Adrenal gland (tissue), 12 donors: Measurements from ENCODE around the gene ARHGAP40. TPM values are rescaled to one million over a fixed set of nuclear protein-coding genes. Genes with fewer than 3 reads are reported as not detected.

ENCODE experiments used
- DNase-seq, 7 donors: peaks; one replicate each; pipeline ENCODE4 v3.0.0-alpha.2; 2019 to 2020
- H3K27ac ChIP-seq, 5 donors: fragments of 200-600 bp; sonication (generic) in 4 of 5; 1 replicate in 3 of 5; 2 replicates in 2 of 5; pipeline versions ENCODE4 v1.5.1 to v1.8.0; 2016 to 2020; ENCODE audit warnings: mild to moderate bottlenecking in 1 of 5
- H3K27me3 ChIP-seq: fragments of 200-600 bp; 2 replicates; pipeline ENCODE4 v1.8.0; 2021
- H3K36me3 ChIP-seq, 2 donors: fragments of 200-600 bp; replicated peaks in 1 of 2; 1 replicate in 1 of 2; 2 replicates in 1 of 2; pipeline versions ENCODE4 v1.5.1 to v1.8.0; 2018 to 2022
- H3K4me1 ChIP-seq, 2 donors: fragments of 200-600 bp; replicated peaks in 1 of 2; 1 replicate in 1 of 2; 2 replicates in 1 of 2; pipeline versions ENCODE4 v1.5.1 to v1.8.0; 2018 to 2021
- H3K4me3 ChIP-seq, 4 donors: fragments of 200-600 bp; sonication (generic) in 3 of 4; one replicate each; pipeline ENCODE4 v1.5.1; 2016 to 2018
- H3K9me3 ChIP-seq, 3 donors: fragments of 200-600 bp; sonication (generic) in 1 of 3; replicated peaks in 1 of 3; 1 replicate in 2 of 3; 2 replicates in 1 of 3; pipeline versions ENCODE4 v1.5.1 to v1.8.0; 2016 to 2021
- POLR2A ChIP-seq, 2 donors: fragments of 450-650 bp; IDR thresholded peaks; one replicate each; pipeline ENCODE4 v1.6.1; 2017; ENCODE audit warnings: antibody characterized with exemption in 2 of 2, mild to moderate bottlenecking in 2 of 2, moderate library complexity in 1 of 2
- WGBS, 4 donors: extraction: QIAGEN DNeasy Blood & Tissue Kit in 2 of 4; methylation state at CpG; one replicate each; pipeline versions ENCODE4 v1.1.5 to v1.1.7; 2013 to 2017; 5-methylcytosine and 5-hydroxymethylcytosine counted together
- intact Hi-C, 2 donors: fragments of 100-400 bp; cut with DNase I; formaldehyde crosslinking; loops; one replicate each; pipeline versions ENCODE4 v1.14.1 to v1.15.0; 2022 to 2023
- polyA plus RNA-seq, 3 donors: library from polyadenylated mRNA; stranded (reverse); fragments of 200-250 nt in 2 of 3; fragments of 350-450 nt in 1 of 3; fragmentation: Illumina TruSeq in 1 of 3; extraction: RNeasy Lipid Tissue Mini Kit (QIAGEN cat#74804) in 1 of 3; gene quantifications; one replicate each; pipeline ENCODE4 v1.2.3, GENCODE V29; 2013 to 2014
- total RNA-seq, 9 donors: library from RNA; depleted of rRNA in 4 of 9; stranded (reverse); fragments of >200 nt in 4 of 9; fragments of 120-200 nt in 1 of 9; fragmentation: NEBNext Ultra II Directional in 1 of 9; extraction: Animal tissue kit (Norgen Biotek cat#: 25700) in 1 of 9; gene quantifications; one replicate each; pipeline versions ENCODE4 v1.1.0 to v1.2.4, GENCODE V29; 2013 to 2023
- TF ChIP-seq, protein P1 (sequence below), 6 experiments: fragments of 450-650 bp in 4 of 6; fragments of 200-600 bp in 2 of 6; sonication (generic) in 1 of 6; IDR thresholded peaks; 1 replicate in 5 of 6; 2 replicates in 1 of 6; pipeline versions ENCODE4 v1.5.1 to v1.8.0; 2016 to 2021; ENCODE audit warnings: antibody characterized with exemption in 6 of 6, mild to moderate bottlenecking in 2 of 6, moderate library complexity in 1 of 6
- donor health status: healthy with polysubstance abuse.
- donor health status: Bipolar disorder and iron deficiency.
- donor health status: DM: yes; HTN: yes; CAD: no.
- donor health status: DM: no; HTN: no; CAD: no.
- donor health status: DM: no; HTN: no; CAD: no.
- donor health status: DM: yes; HTN: yes; CAD: no.

ARHGAP40 gene
- total and polyA plus RNA-seq, 12 donors = 0.08 TPM; not detected in 11

DNA sequence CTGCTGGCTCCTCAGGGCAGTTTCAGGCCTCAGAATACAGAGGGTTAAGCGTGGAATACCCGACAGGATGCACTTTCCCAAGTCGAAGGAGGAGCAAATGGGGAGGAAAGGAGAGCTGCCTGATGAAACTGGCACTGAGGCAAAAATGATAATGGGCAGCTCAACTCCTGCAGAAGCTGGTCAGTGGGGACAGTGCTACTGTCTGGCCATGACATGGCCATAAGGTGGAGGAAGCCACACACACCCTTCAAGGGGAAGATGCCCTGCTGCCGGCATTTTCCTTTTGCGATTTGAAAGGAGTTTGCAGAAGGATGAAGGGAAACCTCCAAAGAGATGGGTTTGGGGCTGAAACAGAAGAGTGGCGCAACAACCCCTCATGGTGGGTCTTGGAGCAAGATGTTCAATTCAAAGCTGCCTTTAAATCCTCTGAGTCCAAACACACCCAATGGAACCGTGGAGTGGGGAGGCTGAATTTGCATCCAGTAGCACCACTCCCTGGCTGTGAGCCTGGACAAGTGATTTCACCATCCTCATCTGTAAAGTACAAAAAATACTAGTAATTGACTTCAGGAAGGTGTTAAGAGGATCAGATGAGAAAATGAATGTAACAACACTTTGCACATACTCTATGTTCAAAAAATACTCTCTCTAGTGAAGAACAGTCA is 17.4 kb upstream of the ARHGAP40 start:
- no peak for TF ChIP-seq POLR2A (IDR thresholded peaks at IDR 0.05)
- TF ChIP-seq, protein P1, sequence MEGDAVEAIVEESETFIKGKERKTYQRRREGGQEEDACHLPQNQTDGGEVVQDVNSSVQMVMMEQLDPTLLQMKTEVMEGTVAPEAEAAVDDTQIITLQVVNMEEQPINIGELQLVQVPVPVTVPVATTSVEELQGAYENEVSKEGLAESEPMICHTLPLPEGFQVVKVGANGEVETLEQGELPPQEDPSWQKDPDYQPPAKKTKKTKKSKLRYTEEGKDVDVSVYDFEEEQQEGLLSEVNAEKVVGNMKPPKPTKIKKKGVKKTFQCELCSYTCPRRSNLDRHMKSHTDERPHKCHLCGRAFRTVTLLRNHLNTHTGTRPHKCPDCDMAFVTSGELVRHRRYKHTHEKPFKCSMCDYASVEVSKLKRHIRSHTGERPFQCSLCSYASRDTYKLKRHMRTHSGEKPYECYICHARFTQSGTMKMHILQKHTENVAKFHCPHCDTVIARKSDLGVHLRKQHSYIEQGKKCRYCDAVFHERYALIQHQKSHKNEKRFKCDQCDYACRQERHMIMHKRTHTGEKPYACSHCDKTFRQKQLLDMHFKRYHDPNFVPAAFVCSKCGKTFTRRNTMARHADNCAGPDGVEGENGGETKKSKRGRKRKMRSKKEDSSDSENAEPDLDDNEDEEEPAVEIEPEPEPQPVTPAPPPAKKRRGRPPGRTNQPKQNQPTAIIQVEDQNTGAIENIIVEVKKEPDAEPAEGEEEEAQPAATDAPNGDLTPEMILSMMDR (IDR thresholded peaks at IDR 0.05) = no peak
- Histone ChIP-seq H3K27ac (no peak overlapping the region), H3K36me3 (no peaks in the 10 kb centered on the region), H3K4me1 (no peaks in the 10 kb centered on the region), H3K4me3 (no peak overlapping the region), H3K9me3 (no peaks in the 10 kb centered on the region), H3K27me3 (no peaks in the 10 kb centered on the region)
- intact Hi-C loops = no loop called here
- DNase-seq = no peak
- WGBS, 4 donors = 40 to 57% (median 55%) methylated on average over 7 of the region's 7 CpGs

DNA sequence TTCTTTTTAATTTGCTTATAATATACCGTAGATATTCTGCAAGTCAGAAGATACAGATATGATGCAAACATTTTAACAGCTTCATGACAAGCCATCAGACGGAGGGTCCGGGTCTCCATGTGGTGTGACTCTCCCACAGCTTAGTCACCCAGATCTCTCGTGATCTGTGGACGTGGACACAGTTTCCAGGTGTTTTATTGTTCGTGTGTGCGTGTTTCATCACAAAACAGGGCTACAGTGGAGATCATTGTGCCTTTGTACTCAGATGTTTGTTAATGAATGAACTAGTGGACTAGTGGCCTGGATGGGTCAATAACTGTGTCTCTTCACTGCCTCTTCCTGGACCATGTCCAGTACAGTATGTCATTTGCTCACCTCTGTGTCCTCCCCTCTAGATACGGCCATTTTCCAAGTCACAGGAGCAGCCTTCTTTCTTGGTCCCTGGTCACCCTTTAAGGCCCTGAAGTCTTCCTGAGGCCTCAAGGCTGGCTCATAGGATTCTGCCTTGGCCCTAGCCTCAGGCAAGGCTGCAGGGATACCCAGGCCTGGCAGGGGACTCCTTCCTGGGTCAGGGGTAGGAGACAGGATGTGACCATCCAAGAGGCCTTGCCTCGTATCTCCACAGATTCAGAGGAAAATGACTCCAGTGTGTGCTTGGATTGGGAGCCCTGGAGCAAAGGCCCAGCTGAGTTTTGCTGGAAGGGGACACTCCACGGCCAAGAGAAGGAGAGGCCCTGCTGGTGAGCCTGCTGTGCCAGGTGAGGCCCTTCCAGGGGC is 16.0 kb upstream of the ARHGAP40 start:
- 72 to 81% (median 76%) methylated on average over 9 to 10 of the region's 10 CpGs for WGBS, 4 donors
- no peak for TF ChIP-seq POLR2A (IDR thresholded peaks at IDR 0.05)
- TF ChIP-seq, protein P1 (IDR thresholded peaks at IDR 0.05) = no peak

DNA sequence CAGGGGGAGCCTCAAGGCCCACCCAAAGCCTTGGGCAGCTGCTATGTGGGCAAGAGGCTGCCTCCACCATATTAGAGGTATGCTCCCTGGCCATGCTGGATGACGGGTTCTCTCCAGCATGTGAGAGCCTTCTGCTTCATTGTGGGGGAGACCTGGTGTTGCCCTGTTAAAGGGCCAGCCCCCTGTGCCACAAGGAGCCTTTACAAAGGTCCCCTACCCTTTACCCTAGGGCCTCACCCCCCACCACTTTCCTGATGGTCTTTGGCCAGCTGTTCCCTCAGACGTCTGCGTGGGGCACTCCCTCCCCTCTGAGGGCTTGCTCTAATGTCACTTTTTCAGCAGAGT is 15.5 kb upstream of the ARHGAP40 start:
- 73 to 86% (median 75%) methylated on average over 2 to 3 of the region's 3 CpGs for WGBS, 4 donors
- intact Hi-C loops = no loop called here

More for the DNA sequence above, 16.0 kb upstream of the ARHGAP40 start:
- no peak overlapping the region for H3K4me3 ChIP-seq
- H3K4me1 ChIP-seq = no peaks in the 10 kb centered on the region
- H3K27ac ChIP-seq = no peak overlapping the region
- H3K9me3 ChIP-seq = no peaks in the 10 kb centered on the region
- no peaks in the 10 kb centered on the region for H3K36me3 ChIP-seq
- intact Hi-C loops = no loop called here
- H3K27me3 ChIP-seq = no peaks in the 10 kb centered on the region
- DNase-seq = no peak

DNA sequence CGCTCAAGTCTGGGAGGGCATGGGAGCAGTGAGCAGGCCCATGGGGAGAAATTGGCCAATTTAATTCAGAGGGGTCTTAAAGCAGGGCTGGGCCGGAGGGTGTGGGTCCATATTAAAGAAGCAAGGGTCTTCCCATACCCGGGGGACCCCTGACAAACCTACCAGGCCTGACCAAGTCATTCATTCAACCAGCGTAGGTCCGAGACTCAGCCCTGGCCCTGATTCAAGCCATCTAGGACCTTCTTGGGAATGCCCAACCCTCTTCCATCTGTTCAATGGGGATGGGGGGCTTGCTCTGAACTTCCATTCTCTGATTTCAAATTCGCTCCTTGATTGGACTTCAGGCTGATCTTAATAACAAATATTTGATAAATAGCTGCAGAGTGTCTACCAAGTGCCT is 13.3 kb upstream of the ARHGAP40 start:
- H3K27ac ChIP-seq = no peak overlapping the region
- intact Hi-C loops = no loop called here
- H3K36me3 ChIP-seq = no peaks in the 10 kb centered on the region
- no peaks in the 10 kb centered on the region for H3K4me1 ChIP-seq
- no peaks in the 10 kb centered on the region for H3K9me3 ChIP-seq
- no peak for DNase-seq
- no peaks in the 10 kb centered on the region for H3K27me3 ChIP-seq
- 67 to 92% (median 89%) methylated on average over 5 to 6 of the region's 6 CpGs for WGBS, 4 donors
- no peak for TF ChIP-seq POLR2A (IDR thresholded peaks at IDR 0.05)
- TF ChIP-seq, protein P1 (IDR thresholded peaks at IDR 0.05) = no peak
- no peak overlapping the region for H3K4me3 ChIP-seq

More for the DNA sequence above, 15.5 kb upstream of the ARHGAP40 start:
- Histone ChIP-seq H3K27me3 (no peaks in the 10 kb centered on the region), H3K36me3 (no peaks in the 10 kb centered on the region), H3K4me3 (no peak overlapping the region), H3K4me1 (no peaks in the 10 kb centered on the region), H3K9me3 (no peaks in the 10 kb centered on the region), H3K27ac (no peak overlapping the region)
- DNase-seq = no peak
- no peak for TF ChIP-seq POLR2A (IDR thresholded peaks at IDR 0.05)
